ENCODE data around the gene ORC3. TPM values are rescaled to one million over a fixed set of nuclear protein-coding genes. Genes with fewer than 3 reads are reported as not detected.

ORC3 gene
- total RNA-seq, 1 experiment from 2014 or later: 33.8 TPM

DNA sequence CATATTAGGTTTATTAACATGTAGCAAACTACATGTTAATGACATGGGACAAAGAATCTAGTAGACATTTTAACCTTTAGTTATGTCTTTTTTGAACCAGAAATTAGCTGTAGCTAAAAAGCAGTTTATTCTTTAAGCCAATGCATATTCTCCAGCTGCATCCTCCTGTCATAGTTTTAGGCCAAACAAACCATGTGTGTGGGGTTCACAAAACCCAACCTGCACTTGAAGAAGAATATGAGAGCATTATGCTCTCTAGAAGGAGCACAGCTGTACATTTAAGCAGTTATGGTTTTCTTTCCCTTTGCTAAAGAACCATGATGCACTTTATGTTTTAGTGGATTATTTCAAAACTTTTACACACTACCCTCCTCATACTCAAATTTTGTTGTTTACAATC lies 65.9 kb downstream of the ORC3 start:
- no TSS peak for BruUV-seq (replicated peaks)
- no peaks in the 10 kb centered on the region for H3K27me3 Mint-ChIP-seq (ENCODE audit: insufficient read depth, unreplicated experiment)
- POLR2A ChIA-PET: no interaction called here

DNA sequence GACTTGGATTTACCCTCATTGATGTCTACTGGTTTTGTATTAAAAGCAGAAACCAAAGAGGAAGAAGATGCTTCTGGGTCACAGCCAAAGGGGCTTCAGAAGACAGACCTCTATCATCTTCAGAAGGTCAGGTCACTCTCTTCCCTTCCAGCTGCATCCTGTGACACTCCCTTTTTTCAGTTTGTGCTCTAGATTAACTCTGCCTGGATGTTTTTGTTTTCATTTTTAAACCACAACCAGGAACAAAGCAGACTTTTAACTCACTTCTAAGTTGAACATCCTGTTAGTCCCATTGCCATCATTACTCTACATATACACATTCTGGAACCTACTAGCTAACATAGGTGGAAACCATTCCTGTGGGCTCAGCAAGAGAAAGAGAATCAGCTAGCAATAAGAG lies 66.9 kb downstream of the ORC3 start:
- Mint-ChIP-seq H3K36me3 (ENCODE audit: insufficient read depth, unreplicated experiment) (peaks cover 37% of the 10 kb centered on the region), H3K9me3 (ENCODE audit: unreplicated experiment) (no peaks in the 10 kb centered on the region), H3K4me3 (ENCODE audit: unreplicated experiment) (no peak overlapping the region), H3K27me3 (ENCODE audit: insufficient read depth, unreplicated experiment) (no peaks in the 10 kb centered on the region), H3K4me1 (ENCODE audit: low read depth, unreplicated experiment) (no peaks in the 10 kb centered on the region), H3K27ac (ENCODE audit: unreplicated experiment) (no peak overlapping the region)
- POLR2A ChIA-PET: no interaction called here
- CTCF ChIA-PET: no interaction called here
- Histone ChIP-seq H3K4me1 (no peaks in the 10 kb centered on the region), H3K4me3 (ENCODE audit: low read depth, low read length) (no peak overlapping the region), H3K9me3 (no peaks in the 10 kb centered on the region), H3K27me3 (replicated peaks; ENCODE audit: control insufficient read depth, insufficient read depth, low read length) (no peaks in the 10 kb centered on the region), H3K36me3 (ENCODE audit: control insufficient read depth, insufficient read depth, low read length) (peaks cover 1% of the 10 kb centered on the region)
- no peak for DNase-seq
- no TSS peak for BruUV-seq (replicated peaks)
- TF ChIP-seq, protein P1, sequence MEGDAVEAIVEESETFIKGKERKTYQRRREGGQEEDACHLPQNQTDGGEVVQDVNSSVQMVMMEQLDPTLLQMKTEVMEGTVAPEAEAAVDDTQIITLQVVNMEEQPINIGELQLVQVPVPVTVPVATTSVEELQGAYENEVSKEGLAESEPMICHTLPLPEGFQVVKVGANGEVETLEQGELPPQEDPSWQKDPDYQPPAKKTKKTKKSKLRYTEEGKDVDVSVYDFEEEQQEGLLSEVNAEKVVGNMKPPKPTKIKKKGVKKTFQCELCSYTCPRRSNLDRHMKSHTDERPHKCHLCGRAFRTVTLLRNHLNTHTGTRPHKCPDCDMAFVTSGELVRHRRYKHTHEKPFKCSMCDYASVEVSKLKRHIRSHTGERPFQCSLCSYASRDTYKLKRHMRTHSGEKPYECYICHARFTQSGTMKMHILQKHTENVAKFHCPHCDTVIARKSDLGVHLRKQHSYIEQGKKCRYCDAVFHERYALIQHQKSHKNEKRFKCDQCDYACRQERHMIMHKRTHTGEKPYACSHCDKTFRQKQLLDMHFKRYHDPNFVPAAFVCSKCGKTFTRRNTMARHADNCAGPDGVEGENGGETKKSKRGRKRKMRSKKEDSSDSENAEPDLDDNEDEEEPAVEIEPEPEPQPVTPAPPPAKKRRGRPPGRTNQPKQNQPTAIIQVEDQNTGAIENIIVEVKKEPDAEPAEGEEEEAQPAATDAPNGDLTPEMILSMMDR (IDR thresholded peaks at IDR 0.05; ENCODE audit: insufficient read depth in 1 of 2, low read depth in 1 of 2, low read length in 1 of 2, severe bottlenecking in 1 of 2, unreplicated experiment in 1 of 2): no peak
- intact Hi-C loops (cut with micrococcal nuclease; ENCODE audit: unreplicated experiment): no loop called here

More for the DNA sequence above, 65.9 kb downstream of the ORC3 start:
- Mint-ChIP-seq H3K4me3 (ENCODE audit: unreplicated experiment) (no peak overlapping the region), H3K36me3 (ENCODE audit: insufficient read depth, unreplicated experiment) (peaks cover 37% of the 10 kb centered on the region), H3K4me1 (ENCODE audit: low read depth, unreplicated experiment) (no peaks in the 10 kb centered on the region), H3K27ac (ENCODE audit: unreplicated experiment) (no peak overlapping the region), H3K9me3 (ENCODE audit: unreplicated experiment) (no peaks in the 10 kb centered on the region)
- H3K36me3 ChIP-seq (ENCODE audit: control insufficient read depth, insufficient read depth, low read length): peaks cover 1% of the 10 kb centered on the region
- intact Hi-C loops (cut with micrococcal nuclease; ENCODE audit: unreplicated experiment): no loop called here
- no peak for DNase-seq
- CTCF ChIA-PET: no interaction called here
- no peaks in the 10 kb centered on the region for H3K27me3 ChIP-seq (replicated peaks; ENCODE audit: control insufficient read depth, insufficient read depth, low read length)
- H3K9me3 ChIP-seq: no peaks in the 10 kb centered on the region
- TF ChIP-seq, protein P1 (IDR thresholded peaks at IDR 0.05; ENCODE audit: insufficient read depth in 1 of 2, low read depth in 1 of 2, low read length in 1 of 2, severe bottlenecking in 1 of 2, unreplicated experiment in 1 of 2): no peak
- no peak overlapping the region for H3K4me3 ChIP-seq (ENCODE audit: low read depth, low read length)
- H3K4me1 ChIP-seq: no peaks in the 10 kb centered on the region

DNA sequence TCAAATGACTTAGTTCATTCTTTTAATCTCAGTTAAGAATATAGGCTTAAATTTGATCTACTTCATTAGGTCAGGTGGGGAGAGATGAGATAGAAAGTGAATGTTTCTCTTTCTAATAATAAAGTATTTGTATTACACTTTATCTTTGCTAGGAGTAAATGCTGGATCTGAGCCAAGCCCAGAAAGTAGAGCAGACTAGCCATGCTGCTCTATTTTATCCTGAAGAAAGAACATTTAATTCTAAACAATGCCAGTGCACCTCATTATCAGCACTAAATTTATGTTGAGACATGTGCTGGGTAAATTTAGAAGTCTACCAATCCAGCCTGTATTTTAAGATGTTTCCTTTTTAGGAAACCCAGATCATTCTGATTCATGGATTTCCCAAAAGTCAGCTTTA lies 68.6 kb downstream of the ORC3 start:
- intact Hi-C loops (cut with micrococcal nuclease; ENCODE audit: unreplicated experiment): no loop called here
- no peaks in the 10 kb centered on the region for H3K27me3 Mint-ChIP-seq (ENCODE audit: insufficient read depth, unreplicated experiment)
- H3K4me1 ChIP-seq: no peaks in the 10 kb centered on the region
- ChIA-PET CTCF (no interaction called here), POLR2A (no interaction called here)
- peaks cover 54% of the 10 kb centered on the region for H3K36me3 Mint-ChIP-seq (ENCODE audit: insufficient read depth, unreplicated experiment)
- TF ChIP-seq, protein P1 (IDR thresholded peaks at IDR 0.05; ENCODE audit: insufficient read depth in 1 of 2, low read depth in 1 of 2, low read length in 1 of 2, severe bottlenecking in 1 of 2, unreplicated experiment in 1 of 2): no peak
- H3K4me3 ChIP-seq (ENCODE audit: low read depth, low read length): no peak overlapping the region
- no peaks in the 10 kb centered on the region for H3K27me3 ChIP-seq (replicated peaks; ENCODE audit: control insufficient read depth, insufficient read depth, low read length)
- no peak for DNase-seq
- H3K9me3 ChIP-seq: no peaks in the 10 kb centered on the region
- no peak overlapping the region for H3K4me3 Mint-ChIP-seq (ENCODE audit: unreplicated experiment)
- no TSS peak for BruUV-seq (replicated peaks)
- H3K36me3 ChIP-seq (ENCODE audit: control insufficient read depth, insufficient read depth, low read length): peaks cover 1% of the 10 kb centered on the region
- H3K9me3 Mint-ChIP-seq (ENCODE audit: unreplicated experiment): no peaks in the 10 kb centered on the region
- no peak overlapping the region for H3K27ac Mint-ChIP-seq (ENCODE audit: unreplicated experiment)
- no peaks in the 10 kb centered on the region for H3K4me1 Mint-ChIP-seq (ENCODE audit: low read depth, unreplicated experiment)

Data from Caco-2 (cell line).